Adrenal gland (tissue), 5 donors: ENCODE results near the gene SULT1A3.
"Not testable (repeated sequence)": the region's sequence is repeated elsewhere in the genome, so short reads cannot be mapped to it uniquely, and the experiment has no call there.

Experiments
- POLR2A ChIP-seq, 2 donors: fragments of 450-650 bp; IDR thresholded peaks; one replicate each; pipeline ENCODE4 v1.6.1; 2017; ENCODE audit warnings: antibody characterized with exemption in 2 of 2, mild to moderate bottlenecking in 2 of 2, moderate library complexity in 1 of 2
- TF ChIP-seq, protein P1 (sequence below), 6 experiments: fragments of 450-650 bp in 4 of 6; fragments of 200-600 bp in 2 of 6; sonication (generic) in 1 of 6; IDR thresholded peaks; 1 replicate in 5 of 6; 2 replicates in 1 of 6; pipeline versions ENCODE4 v1.5.1 to v1.8.0; 2016 to 2021; ENCODE audit warnings: antibody characterized with exemption in 6 of 6, mild to moderate bottlenecking in 2 of 6, moderate library complexity in 1 of 6
- donor health status: DM: no; HTN: no; CAD: no.

DNA sequence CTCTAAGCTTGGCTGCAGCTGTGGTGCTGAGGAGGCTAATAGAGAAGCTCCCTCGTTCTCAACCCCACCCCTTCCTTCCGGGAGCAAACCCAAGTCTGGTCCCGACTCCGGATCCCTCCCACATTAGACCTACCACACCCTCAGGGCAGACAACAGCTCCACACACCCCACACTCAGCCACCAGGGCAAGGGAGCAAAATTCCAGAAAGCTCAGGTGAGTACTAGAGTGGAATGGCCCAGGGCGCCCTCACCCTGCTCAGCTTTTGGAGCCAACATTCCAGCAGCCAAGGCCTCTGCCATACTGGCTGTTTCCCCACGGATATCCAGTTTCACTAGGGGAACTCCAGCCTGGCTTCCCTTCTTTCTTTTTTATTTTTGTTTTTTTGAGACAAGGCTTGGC lies 10.0 kb downstream of the SULT1A3 start:
- TF ChIP-seq, protein P1, sequence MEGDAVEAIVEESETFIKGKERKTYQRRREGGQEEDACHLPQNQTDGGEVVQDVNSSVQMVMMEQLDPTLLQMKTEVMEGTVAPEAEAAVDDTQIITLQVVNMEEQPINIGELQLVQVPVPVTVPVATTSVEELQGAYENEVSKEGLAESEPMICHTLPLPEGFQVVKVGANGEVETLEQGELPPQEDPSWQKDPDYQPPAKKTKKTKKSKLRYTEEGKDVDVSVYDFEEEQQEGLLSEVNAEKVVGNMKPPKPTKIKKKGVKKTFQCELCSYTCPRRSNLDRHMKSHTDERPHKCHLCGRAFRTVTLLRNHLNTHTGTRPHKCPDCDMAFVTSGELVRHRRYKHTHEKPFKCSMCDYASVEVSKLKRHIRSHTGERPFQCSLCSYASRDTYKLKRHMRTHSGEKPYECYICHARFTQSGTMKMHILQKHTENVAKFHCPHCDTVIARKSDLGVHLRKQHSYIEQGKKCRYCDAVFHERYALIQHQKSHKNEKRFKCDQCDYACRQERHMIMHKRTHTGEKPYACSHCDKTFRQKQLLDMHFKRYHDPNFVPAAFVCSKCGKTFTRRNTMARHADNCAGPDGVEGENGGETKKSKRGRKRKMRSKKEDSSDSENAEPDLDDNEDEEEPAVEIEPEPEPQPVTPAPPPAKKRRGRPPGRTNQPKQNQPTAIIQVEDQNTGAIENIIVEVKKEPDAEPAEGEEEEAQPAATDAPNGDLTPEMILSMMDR (IDR thresholded peaks at IDR 0.05) = not testable (repeated sequence)
- TF ChIP-seq POLR2A (IDR thresholded peaks at IDR 0.05) = not testable (repeated sequence)
